ENCODE measurements around the gene HDAC8.
"Not testable (repeated sequence)": the region's sequence is repeated elsewhere in the genome, so short reads cannot be mapped to it uniquely, and the experiment has no call there.

GRCh38 chrX:72440764-72441163, 131.9 kb downstream of the HDAC8 start:
- not testable (repeated sequence) for TF ChIP-seq POLR2A (IDR thresholded peaks at IDR 0.05; ENCODE audit: low read length); GATA1 (IDR thresholded peaks at IDR 0.05; ENCODE audit: low read depth, low read length)
